ENCODE results near the gene PPFIA4.
"Not testable (repeated sequence)": the region's sequence is repeated elsewhere in the genome, so short reads cannot be mapped to it uniquely, and the experiment has no call there.

The PPFIA4 gene

DNA sequence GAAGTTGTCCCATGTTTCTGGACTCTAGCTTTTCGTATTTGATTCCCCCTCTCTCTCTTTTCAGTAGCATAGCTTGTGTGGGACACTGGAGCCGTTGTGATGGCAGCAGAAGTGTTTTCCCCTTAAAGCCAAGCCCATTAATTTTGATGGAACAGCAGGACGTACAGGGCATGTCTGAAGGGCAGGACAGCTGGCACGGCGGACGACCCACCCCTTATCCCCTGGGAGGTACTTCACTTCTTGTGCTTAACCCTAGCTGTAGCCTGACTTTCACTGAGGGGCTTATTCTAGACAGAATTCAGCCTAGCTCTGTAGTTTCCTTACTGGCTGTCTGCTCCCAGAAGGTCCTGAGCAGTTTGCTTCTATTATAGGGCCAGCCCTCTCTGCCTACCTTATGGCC, 8.6 kb upstream of the PPFIA4 start:
- DNase-seq = no peak

GRCh38 chr1:203022855-203023254, 3.4 kb upstream of the PPFIA4 start:
- not testable (repeated sequence) for DNase-seq

DNA sequence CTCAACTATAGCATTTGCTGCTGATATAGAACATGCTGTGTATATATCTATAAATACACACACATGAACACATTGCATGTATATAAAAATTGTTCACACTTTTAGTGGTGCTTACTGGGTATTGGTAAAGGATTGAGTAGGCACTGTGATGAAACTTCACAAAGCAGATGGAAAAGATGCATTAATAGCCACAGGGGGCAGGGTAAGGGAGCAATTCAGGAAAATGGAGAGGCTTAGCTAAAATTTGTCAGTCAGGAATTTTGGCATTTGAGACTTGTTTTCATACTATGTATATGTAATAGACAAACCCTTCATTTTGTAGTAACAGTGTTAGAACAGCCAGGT, 633 bp upstream of the PPFIA4 start:
- DNase-seq = no peak

GRCh38 chr1:203026666-203027663, 674 bp downstream of the PPFIA4 start:
- DNase-seq = no peak

DNA sequence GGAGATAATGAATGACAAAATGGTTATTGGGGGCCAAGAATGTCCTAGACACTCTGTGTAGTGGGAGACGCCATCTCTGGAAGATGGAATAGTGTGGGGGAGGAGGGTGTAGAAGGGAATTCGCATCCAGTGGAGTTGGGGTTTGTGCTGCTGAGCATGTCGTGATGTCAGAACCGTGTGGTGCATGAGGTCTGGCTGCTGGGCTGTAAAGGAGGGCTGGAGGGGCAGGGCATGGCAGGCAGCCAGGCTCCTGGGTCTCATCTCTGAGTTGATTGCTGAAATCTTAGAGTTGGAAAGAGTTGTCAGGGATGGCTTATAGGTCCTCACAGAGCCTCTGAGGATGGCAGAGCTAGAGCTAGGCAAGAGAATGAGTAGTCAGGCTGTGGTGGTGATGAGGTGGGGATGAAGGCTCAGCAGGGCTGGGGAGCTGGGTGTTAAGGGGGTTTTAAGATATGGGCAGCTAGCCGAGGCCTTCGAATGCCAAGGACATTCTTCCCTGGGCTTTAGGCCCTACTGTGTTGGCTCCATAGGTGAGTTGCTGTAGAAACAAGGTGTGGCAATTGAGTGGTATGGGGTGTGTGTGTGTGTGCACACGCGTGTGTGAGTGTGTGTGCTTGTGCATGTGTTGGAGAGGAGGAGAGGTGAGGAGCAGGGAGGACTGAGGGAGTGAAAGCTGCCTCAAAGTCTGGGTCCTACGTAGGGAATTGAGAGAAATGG, 1.9 kb downstream of the PPFIA4 start:
- no peak for DNase-seq

DNA sequence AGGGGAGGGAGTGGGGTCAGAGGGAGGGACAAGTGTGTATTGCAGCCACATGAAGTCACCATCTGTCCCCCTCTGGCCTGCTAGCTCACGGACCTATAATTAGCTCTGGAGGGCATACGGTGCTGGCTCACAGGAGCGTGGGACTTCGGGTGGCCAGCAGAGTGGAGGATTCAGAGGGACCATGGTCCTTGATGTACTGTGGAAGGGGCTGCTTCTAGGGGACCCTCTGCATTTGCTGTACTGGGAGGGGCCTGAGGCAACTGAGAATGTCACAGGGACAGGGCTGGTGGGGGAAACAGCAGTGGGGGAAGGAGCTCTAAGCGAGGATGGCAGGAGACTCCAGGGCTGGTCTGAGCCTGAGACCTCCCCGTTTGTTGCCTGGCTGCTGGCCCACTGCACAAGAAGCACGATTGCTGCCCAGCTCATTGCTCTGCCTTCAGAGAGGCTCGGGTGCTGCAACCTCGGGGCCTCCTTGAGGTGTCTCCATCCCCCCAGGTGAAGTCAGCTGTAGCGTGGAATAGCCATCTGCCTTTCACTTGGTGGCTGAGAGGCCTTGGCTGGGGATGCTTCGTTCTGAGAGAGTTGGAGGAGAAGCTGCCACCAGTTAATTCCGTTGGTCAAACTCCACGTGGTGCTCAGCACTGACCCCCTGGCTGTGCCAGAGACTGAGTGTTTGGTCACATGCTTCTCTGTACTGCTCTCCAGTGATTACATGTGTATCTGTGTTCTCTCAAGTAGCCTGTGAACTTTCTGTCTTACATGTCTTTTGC, 2.7 kb downstream of the PPFIA4 start:
- no peak for DNase-seq

DNA sequence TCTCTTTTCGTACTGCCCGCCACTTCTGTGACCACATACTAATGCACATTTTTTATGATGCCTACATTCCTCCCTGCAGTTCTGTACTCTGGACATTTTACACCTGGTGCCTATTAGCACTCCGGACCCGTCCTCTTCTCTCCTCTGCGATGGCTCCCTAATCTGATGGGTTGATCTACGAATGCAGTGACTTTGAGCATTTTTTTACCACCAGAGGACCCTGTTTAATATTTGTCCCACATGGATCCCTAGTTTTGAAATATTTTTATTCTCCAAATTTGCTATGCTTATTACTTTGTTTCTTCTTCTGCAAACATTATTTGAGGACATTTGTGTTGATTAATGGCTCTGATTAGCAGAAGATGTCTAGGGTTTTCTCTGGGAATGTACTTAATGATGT, 5.2 kb downstream of the PPFIA4 start:
- no peak for DNase-seq

DNA sequence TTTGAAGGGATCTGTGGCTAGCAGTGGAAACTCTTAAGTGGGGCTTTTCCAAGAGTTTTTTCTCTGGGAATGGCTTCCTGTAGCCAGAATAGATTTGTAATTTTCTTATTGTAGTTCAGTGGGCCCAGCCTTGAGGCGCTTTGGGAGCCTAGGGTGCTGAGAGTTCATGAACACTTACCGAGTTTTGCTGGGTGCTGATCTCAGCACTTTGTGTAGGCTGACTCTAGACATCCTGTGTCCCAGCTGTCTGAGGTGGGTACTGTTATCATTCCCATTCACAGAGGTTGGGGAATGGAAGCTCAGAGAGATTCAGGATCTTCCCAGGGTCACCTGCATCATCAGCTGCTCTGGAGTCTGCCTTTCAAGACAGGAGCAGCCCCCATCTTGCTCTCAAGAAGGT, 7.0 kb downstream of the PPFIA4 start:
- no peak for DNase-seq

DNA sequence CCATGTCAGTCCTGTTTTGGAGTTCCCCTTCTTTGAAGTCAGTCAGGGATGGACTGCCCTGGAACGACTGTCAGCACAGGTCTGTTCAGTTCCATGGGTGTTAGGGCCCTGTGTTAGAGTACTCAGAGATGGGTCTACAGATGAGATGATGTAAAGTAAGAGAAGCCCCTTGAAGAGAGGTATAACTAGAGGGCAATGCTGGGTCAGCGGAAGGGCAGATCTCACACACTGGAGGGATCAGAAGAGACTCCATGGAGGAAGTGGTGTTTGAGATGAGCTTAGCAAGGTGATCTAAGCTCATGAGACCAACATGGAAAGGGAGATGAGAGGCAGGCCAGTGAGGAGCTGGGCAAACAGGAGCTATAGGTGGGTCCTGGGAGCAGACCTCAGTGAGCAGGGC, 7.6 kb downstream of the PPFIA4 start:
- no peak for DNase-seq

GRCh38 chr1:203034422-203035110, 8.3 kb downstream of the PPFIA4 start:
- no peak for DNase-seq

DNA sequence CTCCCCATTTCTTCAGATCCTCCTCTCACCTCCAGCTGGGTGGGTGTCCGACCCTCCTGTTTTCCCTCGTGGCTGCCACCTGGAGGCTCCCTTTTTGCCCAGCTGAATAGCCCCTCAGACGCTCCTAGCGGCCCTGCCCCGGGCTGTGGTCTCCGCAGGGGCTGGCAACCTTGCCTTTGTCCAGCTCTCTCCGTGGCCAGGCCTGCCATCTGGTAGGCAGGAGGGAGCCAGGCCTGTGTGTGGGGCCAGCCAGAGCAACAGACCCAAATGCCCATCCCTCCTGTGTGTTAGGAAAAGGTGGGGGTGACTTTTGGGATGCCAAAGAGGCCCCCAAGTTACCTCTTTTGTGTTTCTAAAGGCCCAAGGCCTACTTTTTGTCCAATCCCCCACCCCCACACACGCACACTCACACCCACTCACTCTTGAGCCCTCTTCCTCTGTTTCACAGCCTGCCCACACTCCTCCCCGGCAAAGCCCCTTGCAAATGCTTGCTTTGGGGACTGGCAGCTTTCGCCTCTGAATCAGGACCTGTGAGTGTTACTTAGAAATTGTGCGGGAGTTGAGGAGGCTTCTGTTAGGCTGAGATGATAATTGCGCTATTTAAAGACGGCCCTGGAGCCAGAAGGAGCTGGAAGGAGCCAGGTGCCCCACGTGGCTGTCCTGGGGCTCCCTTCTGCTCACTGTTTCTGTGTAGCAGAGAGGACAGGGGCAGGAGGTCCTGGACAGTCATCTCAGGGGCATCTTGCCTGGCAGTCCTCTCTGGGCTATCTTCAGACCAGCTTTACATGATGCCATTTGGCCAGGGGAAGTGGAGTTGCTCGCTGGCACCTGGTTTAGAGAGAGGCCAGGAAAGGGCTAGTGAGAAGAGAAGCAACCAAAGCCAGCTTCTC, 9.1 kb downstream of the PPFIA4 start:
- DNase-seq = no peak

DNA sequence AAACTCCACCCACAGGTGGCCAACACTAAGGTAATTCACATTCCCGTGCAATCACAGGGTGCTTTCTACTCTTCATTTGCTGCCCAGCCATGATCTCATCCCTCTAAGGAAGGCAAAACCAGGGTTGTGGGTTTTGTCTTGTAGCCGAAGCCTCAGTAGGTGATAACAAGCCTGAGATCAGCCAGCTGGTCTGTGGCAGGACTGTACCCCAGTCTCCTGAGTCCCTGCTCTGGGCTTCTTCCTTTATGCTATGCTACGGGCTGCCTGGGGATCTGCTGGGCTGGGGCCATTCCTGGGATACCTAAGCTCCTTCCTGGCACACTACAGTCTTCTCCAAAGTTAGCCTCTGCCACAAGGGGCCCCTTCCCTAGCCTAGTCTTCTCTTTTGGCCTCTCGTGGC, 9.8 kb downstream of the PPFIA4 start:
- no peak for DNase-seq

GRCh38 chr1:203036537-203036936, 10.2 kb downstream of the PPFIA4 start:
- DNase-seq = no peak

DNA sequence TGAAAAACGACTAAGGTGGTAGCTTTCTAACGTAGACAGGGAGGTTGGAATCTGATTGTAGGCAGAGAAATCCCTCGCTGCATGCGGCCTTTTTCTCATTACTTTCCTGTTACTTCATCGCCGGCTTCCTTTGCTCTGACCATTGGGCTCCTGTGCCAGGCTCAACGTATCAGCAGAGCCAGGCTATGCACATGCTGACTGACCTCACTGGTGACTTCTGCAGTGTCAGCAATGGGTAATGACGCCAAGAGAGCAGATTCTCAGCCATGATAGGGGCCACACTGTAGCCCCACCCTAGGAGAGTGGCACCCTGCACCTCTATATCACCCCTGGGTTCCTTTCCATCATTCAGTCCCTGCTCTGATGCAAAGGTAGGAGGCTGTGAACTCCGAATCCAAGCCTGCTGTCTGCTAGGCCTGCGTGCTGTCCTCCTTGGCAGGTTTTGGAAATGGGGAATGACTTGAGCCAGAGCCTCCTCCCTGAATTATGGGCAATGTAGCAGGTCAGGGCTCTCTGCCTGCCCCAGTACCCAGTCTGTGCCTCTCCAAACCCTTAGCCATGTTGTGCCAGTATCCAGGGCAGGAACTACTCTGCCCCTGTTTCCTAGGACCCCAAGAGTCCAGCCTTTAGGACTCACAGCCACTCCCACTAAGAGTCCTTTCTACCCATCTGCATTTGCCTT, 11.4 kb downstream of the PPFIA4 start:
- DNase-seq = no peak

GRCh38 chr1:203038217-203038741, 12.0 kb downstream of the PPFIA4 start:
- no peak for DNase-seq

DNA sequence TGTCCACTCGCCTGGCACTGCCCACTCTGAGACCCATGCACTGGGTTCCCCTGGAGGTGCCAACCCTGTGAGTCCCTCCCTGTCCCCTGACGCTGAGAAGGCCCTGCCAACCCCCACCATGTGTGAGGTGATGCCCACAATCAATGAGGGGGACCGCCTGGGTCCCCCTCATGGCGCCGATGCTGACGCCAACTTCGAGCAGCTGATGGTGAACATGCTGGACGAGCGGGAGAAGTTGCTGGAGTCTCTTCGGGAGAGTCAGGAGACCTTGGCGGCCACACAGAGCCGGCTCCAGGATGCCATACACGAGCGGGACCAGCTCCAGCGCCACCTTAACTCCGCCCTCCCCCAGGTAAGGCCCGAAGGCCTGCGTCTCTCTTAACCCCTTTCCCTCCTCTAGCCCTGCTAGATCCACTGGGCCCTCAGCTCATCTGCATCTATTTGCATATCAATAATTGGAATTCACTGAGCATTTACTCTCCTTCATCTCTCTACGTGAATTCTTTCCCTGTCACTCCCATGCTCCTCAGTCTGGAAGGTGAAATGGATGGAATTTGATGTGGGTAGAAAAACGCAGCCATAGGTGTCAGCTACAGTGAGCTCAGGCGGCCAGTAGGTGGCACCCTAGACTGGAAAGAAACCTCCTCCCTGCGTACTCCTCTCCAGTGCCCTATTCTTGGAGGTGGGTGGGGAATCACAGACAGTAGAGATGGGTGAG, 12.8 kb downstream of the PPFIA4 start:
- peak; percentile 79 for DNase-seq

DNA sequence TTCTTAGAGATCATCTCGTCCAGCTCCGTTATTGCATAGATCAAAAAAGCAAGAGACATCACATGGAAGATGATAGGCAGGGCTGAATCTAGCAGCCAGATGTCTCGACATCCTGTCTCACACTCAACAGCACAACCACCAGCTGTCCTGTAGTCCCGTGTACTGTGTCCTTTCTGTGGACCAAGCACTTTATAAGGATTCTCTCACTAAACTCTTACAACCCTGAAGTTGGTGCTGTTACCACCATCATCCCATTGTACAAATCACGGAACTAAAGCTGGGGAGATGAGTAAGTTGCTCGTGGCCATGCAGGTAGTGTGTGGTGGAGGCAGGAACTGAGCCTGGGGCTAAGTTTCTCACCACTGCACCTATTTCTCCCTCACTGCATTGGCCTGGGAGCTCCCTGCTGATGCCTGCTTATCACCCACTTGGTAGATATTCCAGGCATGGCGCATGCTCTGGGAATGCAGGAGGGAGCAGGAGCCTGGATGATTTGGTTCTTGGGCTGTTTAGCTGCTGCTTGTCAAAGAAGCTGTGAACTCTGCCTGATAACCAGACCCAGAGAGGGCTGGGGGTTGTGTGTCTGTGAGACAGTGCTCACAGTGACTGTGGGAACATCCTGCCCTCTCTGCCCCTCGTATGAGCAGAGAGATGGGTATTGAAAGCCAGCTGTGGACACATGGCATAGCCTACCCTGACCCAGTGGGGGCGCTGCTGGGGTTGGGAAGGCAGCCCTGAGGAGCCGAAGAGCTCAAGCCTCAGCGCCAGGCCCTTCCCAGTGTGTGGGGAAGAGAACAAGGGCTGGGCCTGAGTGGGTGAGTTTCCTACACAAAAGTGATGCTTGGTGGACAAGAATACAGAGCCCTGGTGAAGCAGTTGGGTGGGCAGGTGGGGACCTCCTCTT, 13.6 kb downstream of the PPFIA4 start:
- DNase-seq = peak; percentile 21

- no peak for DNase-seq
These were observed 14.4 kb downstream of the PPFIA4 start for GRCh38 chr1:203040513-203041275.
